GM18507 (cell line): ENCODE data around the gene GOLGA6A.
"Not testable (repeated sequence)": the region's sequence is repeated elsewhere in the genome, so short reads cannot be mapped to it uniquely, and the experiment has no call there.

Source experiments
- DNase-seq: peaks from one replicate; pipeline ENCODE4 v3.0.0; 2011; ENCODE audit warnings: low read depth; ENCODE audit not compliant: insufficient read length; ENCODE audit errors: extremely low spot score
- FAIRE-seq: peaks from 2 replicates; lab custom pipeline; 2011; peaks lifted over from hg19 to GRCh38; lab: Jason Lieb, UNC

Gene GOLGA6A

DNA sequence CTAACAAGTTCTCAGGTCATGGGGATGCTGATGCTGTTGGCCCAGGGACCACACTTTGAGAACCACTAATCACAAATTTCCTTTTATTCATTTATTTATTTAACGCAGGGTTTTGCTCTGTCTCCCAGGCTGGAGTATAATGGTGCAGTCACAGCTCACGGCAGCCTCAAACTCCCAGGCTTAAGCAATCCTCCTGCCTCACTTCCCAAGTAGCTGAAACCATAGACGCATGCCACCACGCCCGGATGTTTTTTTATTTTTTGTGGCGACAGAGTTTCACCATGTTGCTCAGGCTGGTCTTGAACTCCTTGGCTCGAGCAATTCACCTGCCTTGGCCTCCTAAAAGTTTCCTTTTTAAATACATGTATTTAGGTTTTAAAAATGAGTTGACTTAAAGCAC is 27.4 kb upstream of the GOLGA6A start:
- DNase-seq (no peak), FAIRE-seq (no peak)

- FAIRE-seq, DNase-seq: not testable (repeated sequence)
These were observed 26.3 kb upstream of the GOLGA6A start for GRCh38 chr15:74108611-74109010.

DNA sequence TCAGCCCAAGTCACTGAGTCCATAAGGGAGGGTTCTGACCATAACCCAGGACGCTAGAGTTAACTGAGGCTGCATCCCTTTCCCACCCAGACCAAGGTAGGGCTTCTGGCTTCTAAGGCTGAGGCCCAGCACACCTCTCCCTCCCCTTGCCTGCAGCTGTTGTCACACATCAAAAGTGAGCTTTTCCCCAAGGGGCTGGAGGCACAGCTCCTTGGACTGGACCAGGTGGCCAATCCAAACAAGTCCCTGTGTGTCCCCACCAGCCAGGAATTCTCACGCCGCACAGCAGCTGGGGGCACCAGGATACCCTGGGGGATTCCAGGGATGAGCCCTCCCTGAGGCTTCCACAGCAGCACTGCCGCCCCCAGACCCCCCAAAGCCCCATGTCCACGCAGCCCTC is 25.8 kb upstream of the GOLGA6A start:
- FAIRE-seq, result no peak
- DNase-seq, result no peak

- FAIRE-seq (peak; percentile 65), DNase-seq (peak; percentile 58)
These were observed 17.8 kb upstream of the GOLGA6A start for GRCh38 chr15:74099963-74100733.

- not testable (repeated sequence) for FAIRE-seq, DNase-seq
These were observed 14.6 kb upstream of the GOLGA6A start for GRCh38 chr15:74096753-74097474.

DNA sequence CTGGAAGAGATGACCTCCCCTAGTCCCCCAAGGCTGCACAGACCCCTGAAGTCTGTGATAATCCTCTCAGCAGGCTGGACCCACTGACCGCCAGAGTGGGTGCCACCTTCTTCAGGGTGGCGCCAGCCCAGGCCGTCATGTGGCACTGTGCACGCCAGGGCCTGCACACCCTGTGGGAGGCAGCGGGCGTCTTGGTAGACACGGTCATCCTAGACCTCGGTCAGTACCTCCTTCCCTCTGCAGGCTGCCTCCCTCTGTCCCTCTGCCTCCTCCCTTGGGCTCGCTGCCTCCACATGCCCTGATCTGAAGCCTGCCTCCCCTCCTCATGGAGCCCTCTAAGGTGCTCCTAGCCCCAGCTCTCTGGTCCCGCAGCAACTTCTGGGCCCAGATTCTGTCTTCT is 13.3 kb upstream of the GOLGA6A start:
- not testable (repeated sequence) for DNase-seq, FAIRE-seq

- DNase-seq, FAIRE-seq: not testable (repeated sequence)
These were observed 12.2 kb upstream of the GOLGA6A start for GRCh38 chr15:74094567-74094966.

DNA sequence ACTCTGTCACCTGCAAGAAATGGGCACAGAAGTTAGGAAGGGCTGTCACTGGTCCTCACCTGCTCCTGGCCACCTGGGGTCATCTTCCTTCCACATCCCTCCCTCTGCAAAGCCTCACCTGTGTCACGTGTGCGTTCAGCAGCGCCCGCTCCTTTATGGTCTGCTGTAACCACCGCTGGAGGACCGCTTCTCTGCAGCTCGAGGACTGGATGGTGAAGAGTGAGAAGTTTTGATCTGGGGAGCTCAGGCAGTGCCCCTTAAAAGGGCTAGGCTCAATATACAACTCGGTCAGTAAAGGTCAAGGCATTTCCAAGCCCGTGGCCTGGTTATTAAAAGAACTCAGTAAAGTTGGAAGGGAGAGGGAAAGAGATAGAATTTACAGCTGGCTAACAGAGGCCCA is 6.6 kb downstream of the GOLGA6A start:
- FAIRE-seq, DNase-seq: not testable (repeated sequence)

GRCh38 chr15:74072614-74073337 is 9.6 kb downstream of the GOLGA6A start:
- not testable (repeated sequence) for DNase-seq, FAIRE-seq

GRCh38 chr15:74072132-74072531 is 10.2 kb downstream of the GOLGA6A start:
- DNase-seq, FAIRE-seq: not testable (repeated sequence)

DNA sequence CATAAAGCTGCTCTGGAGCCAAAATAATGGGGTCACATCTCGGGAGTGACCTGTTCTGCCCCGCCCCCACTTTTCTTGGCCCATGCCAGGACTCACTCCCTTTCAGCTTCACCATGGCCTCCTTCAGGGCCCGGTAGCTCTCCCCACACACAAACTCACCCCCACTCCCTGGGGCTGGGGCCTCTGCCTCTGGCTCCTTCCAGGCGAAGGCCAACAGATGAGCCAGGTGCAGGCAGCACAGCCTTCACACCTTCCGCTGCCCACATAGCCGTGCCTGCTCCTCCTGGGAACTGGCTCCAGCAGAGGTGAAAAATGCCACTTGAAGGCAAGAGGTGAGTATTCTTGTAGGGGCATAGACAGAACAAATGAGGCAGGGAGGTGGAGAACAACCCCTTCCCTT is 10.7 kb downstream of the GOLGA6A start:
- FAIRE-seq, DNase-seq: not testable (repeated sequence)

DNA sequence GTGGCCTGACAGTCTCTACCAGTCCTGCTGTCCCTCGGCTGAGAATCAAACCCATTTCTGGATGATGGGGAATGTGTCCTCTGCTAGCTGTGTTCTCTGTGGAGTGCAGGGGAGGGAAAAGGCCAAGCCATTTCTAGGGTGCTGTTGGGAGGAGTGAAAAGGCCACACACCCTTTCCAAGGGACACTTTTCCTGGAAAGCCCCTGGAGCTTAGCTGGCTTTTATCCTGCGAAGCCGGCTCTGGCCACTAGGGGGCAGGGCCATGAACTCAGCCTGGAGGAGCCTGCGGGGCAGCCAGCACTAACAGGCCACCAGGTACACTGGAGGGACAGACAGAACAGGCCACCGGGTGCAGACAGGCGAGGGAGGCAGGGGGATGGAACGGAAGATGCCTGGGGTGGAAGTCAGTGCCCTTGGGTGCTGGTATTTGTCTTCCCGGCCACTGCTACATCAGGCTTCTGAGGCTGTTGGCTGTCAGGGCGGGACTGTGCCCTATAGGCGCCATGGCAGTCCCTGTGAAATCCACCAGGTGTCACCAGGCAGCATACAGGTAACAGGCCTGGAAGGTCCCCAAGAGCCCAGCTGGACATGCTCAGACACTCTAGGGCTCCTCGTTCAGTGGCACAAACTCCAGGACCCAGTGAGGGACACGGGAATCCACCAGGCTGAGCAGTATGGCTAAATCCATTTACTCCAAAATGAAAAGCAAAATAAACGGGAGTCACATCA is 16.5 kb downstream of the GOLGA6A start:
- FAIRE-seq, result peak; percentile 76
- not testable (repeated sequence) for DNase-seq

DNA sequence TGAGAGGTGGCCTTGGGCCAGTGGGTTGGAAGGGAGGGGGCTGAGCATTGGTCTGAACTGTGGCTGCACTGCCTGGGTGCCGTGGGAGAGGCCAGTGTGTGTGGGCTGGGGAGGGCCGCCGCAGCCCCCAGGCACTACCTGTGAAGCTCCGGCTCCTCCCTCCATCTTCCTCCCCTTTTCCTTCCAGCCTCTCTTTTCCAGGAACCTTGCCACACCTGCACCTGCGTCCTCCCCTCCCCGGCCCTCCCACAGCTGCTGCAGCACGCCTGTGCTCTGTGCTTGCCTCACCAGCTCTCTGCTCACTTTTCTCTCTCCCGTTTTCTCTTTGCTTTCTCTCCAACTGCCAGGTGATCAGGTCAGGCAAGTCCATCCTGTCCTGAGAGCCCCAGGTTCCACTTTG is 17.5 kb downstream of the GOLGA6A start:
- DNase-seq, FAIRE-seq: not testable (repeated sequence)

DNA sequence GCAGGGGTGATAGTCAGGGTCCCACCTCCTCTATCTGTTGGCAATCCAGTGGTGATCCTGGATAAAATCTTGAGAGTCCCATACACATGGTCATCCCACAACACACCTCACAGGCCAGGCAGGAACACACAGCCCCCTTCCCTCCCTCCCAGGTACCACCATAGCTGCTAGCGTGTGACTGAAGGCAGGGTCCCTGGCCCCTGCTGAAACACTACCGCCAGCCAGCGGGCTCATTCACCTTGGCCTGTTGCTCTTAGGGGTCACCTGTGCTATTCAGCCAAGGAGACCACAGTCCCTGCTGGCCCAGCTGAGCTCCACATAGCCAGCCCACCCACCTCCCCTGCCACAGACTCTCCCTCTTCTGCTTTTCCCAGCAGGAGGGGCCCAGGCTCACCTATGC is 18.2 kb downstream of the GOLGA6A start:
- not testable (repeated sequence) for DNase-seq, FAIRE-seq

- not testable (repeated sequence) for FAIRE-seq
These were observed 18.8 kb downstream of the GOLGA6A start for GRCh38 chr15:74063425-74064146.

GRCh38 chr15:74062671-74063070 is 19.7 kb downstream of the GOLGA6A start:
- DNase-seq (no peak), FAIRE-seq (no peak)

More at GRCh38 chr15:74063425-74064146, 18.8 kb downstream of the GOLGA6A start:
- not testable (repeated sequence) for DNase-seq

DNA sequence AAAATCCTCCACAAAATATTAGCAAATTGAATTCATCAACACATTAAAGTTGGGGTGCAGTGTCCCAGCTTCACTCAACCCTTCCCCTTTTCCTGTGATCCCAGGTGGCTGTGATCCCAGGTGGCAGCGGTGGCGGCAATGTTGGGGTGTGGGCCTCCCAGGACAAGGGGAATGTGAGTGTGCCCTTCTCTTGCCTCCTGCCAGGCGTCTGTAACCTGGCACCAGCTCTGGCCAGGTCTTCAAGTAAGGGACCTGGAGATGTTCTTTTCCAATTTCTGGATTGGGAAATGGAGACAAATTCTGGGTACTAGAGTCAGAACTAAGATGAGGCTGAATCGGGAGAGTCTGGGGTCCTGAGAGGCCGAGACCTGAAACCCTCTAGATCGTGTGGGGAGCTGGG is 20.1 kb downstream of the GOLGA6A start:
- FAIRE-seq (no peak), DNase-seq (no peak)

GRCh38 chr15:74060251-74060650 is 22.1 kb downstream of the GOLGA6A start:
- DNase-seq (no peak), FAIRE-seq (no peak)
